Vagina (tissue), 2 donors: ENCODE data around the gene FLRT2.

Source experiments
- POLR2A ChIP-seq, 2 donors: fragments of 450-650 bp; IDR thresholded peaks; one replicate each; pipeline ENCODE4 v1.6.1; 2017; ENCODE audit warnings: antibody characterized with exemption in 2 of 2, mild to moderate bottlenecking in 2 of 2, moderate library complexity in 2 of 2
- POLR2AphosphoS5 ChIP-seq, 2 donors: sonication (generic); formaldehyde crosslinking; IDR thresholded peaks; one replicate each; pipeline ENCODE4 v1.9.0; 2017; ENCODE audit warnings: antibody characterized with exemption in 2 of 2, mild to moderate bottlenecking in 2 of 2, low read depth in 1 of 2; ENCODE audit not compliant: insufficient read depth in 1 of 2
- TF ChIP-seq, protein P1 (sequence below), 3 experiments: fragments of 450-650 bp in 2 of 3; fragments of 200-600 bp in 1 of 3; sonication (generic) in 1 of 3; IDR thresholded peaks; one replicate each; pipeline ENCODE4 v1.5.1; 2017 to 2019; ENCODE audit warnings: antibody characterized with exemption in 3 of 3, mild to moderate bottlenecking in 2 of 3, moderate library complexity in 2 of 3

DNA sequence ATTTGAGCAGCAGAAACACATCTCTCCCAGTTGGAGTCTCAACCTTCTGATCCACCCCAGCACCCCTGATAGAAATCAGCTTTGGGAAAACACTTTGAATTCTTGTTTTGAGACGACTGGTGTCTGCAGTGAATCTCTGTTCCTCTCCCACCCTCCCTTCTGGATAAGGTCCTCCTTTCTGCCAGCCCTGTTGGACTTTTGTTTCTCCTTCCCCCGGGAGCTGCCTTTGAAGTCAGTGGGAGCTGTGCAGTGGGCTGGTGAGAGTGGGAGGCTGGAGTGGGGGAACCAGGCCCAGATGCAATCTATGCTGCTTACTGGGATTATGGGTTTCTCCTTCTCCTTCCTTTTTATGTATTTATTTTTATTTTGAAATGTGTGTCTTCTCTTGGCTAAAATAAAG lies 49.0 kb downstream of the FLRT2 start:
- TF ChIP-seq, protein P1, sequence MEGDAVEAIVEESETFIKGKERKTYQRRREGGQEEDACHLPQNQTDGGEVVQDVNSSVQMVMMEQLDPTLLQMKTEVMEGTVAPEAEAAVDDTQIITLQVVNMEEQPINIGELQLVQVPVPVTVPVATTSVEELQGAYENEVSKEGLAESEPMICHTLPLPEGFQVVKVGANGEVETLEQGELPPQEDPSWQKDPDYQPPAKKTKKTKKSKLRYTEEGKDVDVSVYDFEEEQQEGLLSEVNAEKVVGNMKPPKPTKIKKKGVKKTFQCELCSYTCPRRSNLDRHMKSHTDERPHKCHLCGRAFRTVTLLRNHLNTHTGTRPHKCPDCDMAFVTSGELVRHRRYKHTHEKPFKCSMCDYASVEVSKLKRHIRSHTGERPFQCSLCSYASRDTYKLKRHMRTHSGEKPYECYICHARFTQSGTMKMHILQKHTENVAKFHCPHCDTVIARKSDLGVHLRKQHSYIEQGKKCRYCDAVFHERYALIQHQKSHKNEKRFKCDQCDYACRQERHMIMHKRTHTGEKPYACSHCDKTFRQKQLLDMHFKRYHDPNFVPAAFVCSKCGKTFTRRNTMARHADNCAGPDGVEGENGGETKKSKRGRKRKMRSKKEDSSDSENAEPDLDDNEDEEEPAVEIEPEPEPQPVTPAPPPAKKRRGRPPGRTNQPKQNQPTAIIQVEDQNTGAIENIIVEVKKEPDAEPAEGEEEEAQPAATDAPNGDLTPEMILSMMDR (IDR thresholded peaks at IDR 0.05), result no peak
- TF ChIP-seq POLR2AphosphoS5 (IDR thresholded peaks at IDR 0.05; ENCODE audit: insufficient read depth in 1 of 2, low read depth in 1 of 2), result no peak
- TF ChIP-seq POLR2A (IDR thresholded peaks at IDR 0.05), result no peak
